Measurements from ENCODE around the gene TMEM184A. TPM values are rescaled to one million over a fixed set of nuclear protein-coding genes. Genes with fewer than 3 reads are reported as not detected.

The TMEM184A gene
- total RNA-seq, 1 donor from 2014 or later = 9.0 TPM

- peaks cover 37% of the 10 kb centered on the region for H3K36me3 ChIP-seq (ENCODE audit: control insufficient read depth, insufficient read depth, low read length)
- no peak for FAIRE-seq
- H3K4me3 ChIP-seq (ENCODE audit: low read depth, low read length) = no peak overlapping the region
- H3K27me3 ChIP-seq (ENCODE audit: control insufficient read depth, insufficient read depth, low read length) = no peaks in the 10 kb centered on the region
- no peak for TF ChIP-seq CTCF (IDR thresholded peaks at IDR 0.05; ENCODE audit: insufficient read depth, low read length, severe bottlenecking)
- DNase-seq (ENCODE audit: low read depth) = no peak
Observed at GRCh38 chr7:1538544-1539180, 17.3 kb downstream of the TMEM184A start.

GRCh38 chr7:1537535-1538412 is 18.2 kb downstream of the TMEM184A start:
- no peak for TF ChIP-seq CTCF (IDR thresholded peaks at IDR 0.05; ENCODE audit: insufficient read depth, low read length, severe bottlenecking)
- DNase-seq (ENCODE audit: low read depth) (peak; percentile 61), FAIRE-seq (no peak)
- Histone ChIP-seq H3K36me3 (ENCODE audit: control insufficient read depth, insufficient read depth, low read length) (peaks cover 37% of the 10 kb centered on the region), H3K27me3 (ENCODE audit: control insufficient read depth, insufficient read depth, low read length) (no peaks in the 10 kb centered on the region), H3K4me3 (ENCODE audit: low read depth, low read length) (peak overlapping the region; percentile 37)

GRCh38 chr7:1536743-1537534 is 19.1 kb downstream of the TMEM184A start:
- DNase-seq (ENCODE audit: low read depth) (peak; percentile 88), FAIRE-seq (no peak)
- Histone ChIP-seq H3K36me3 (ENCODE audit: control insufficient read depth, insufficient read depth, low read length) (peaks cover 35% of the 10 kb centered on the region), H3K4me3 (ENCODE audit: low read depth, low read length) (peak overlapping the region; percentile 37), H3K27me3 (ENCODE audit: control insufficient read depth, insufficient read depth, low read length) (no peaks in the 10 kb centered on the region)
- no peak for TF ChIP-seq CTCF (IDR thresholded peaks at IDR 0.05; ENCODE audit: insufficient read depth, low read length, severe bottlenecking)

- Histone ChIP-seq H3K4me3 (ENCODE audit: low read depth, low read length) (no peak overlapping the region), H3K36me3 (ENCODE audit: control insufficient read depth, insufficient read depth, low read length) (peaks cover 32% of the 10 kb centered on the region), H3K27me3 (ENCODE audit: control insufficient read depth, insufficient read depth, low read length) (no peaks in the 10 kb centered on the region)
- FAIRE-seq (no peak), DNase-seq (ENCODE audit: low read depth) (no peak)
- no peak for TF ChIP-seq CTCF (IDR thresholded peaks at IDR 0.05; ENCODE audit: insufficient read depth, low read length, severe bottlenecking)
Observed at GRCh38 chr7:1536455-1536742, 19.6 kb downstream of the TMEM184A start.

- Histone ChIP-seq H3K4me3 (ENCODE audit: low read depth, low read length) (no peak overlapping the region), H3K27me3 (ENCODE audit: control insufficient read depth, insufficient read depth, low read length) (no peaks in the 10 kb centered on the region), H3K36me3 (ENCODE audit: control insufficient read depth, insufficient read depth, low read length) (peaks cover 29% of the 10 kb centered on the region)
- DNase-seq (ENCODE audit: low read depth) = no peak
- no peak for TF ChIP-seq CTCF (IDR thresholded peaks at IDR 0.05; ENCODE audit: insufficient read depth, low read length, severe bottlenecking)
- FAIRE-seq = no peak
Observed at GRCh38 chr7:1535701-1536454, 20.1 kb downstream of the TMEM184A start.

All from bronchial epithelial cell (primary cell).